ENCODE measurements around the gene ZNF410. TPM values are rescaled to one million over a fixed set of nuclear protein-coding genes. Genes with fewer than 3 reads are reported as not detected.

Gene ZNF410
- total RNA-seq, 1 donor from 2014 or later = 53.7 TPM

DNA sequence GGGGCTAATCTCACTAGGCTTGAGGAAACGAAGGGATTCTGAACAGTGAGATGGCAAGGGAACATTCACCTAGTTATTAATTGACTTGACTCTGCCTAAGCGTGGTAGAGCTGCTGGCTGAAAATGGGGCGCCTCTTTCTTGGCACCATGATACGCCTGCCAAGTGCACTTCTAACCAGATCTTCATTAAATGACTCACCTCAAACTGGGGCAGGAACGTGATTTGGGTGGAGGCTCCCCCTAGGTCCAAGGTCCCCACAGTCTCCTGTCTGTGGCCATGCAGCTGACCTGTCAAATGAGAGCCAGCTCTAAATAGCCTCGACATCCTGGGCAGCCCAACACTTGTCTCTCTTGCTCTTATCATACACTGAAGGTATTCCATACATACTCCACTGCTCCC lies 89.5 kb downstream of the ZNF410 start:
- H3K36me3 Mint-ChIP-seq = peaks cover 8% of the 10 kb centered on the region
- TF ChIP-seq, protein P1, sequence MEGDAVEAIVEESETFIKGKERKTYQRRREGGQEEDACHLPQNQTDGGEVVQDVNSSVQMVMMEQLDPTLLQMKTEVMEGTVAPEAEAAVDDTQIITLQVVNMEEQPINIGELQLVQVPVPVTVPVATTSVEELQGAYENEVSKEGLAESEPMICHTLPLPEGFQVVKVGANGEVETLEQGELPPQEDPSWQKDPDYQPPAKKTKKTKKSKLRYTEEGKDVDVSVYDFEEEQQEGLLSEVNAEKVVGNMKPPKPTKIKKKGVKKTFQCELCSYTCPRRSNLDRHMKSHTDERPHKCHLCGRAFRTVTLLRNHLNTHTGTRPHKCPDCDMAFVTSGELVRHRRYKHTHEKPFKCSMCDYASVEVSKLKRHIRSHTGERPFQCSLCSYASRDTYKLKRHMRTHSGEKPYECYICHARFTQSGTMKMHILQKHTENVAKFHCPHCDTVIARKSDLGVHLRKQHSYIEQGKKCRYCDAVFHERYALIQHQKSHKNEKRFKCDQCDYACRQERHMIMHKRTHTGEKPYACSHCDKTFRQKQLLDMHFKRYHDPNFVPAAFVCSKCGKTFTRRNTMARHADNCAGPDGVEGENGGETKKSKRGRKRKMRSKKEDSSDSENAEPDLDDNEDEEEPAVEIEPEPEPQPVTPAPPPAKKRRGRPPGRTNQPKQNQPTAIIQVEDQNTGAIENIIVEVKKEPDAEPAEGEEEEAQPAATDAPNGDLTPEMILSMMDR (IDR thresholded peaks at IDR 0.05; ENCODE audit: unreplicated experiment) = no peak
- DNase-seq (ENCODE audit: low spot score in 2 of 2, unreplicated experiment in 2 of 2) = no peak
- H3K9me3 Mint-ChIP-seq = no peaks in the 10 kb centered on the region
- H3K4me1 Mint-ChIP-seq = no peaks in the 10 kb centered on the region
- no peak overlapping the region for H3K27ac Mint-ChIP-seq
- no peaks in the 10 kb centered on the region for H3K27me3 Mint-ChIP-seq (ENCODE audit: low read depth)
- no peak overlapping the region for H3K4me3 Mint-ChIP-seq

DNA sequence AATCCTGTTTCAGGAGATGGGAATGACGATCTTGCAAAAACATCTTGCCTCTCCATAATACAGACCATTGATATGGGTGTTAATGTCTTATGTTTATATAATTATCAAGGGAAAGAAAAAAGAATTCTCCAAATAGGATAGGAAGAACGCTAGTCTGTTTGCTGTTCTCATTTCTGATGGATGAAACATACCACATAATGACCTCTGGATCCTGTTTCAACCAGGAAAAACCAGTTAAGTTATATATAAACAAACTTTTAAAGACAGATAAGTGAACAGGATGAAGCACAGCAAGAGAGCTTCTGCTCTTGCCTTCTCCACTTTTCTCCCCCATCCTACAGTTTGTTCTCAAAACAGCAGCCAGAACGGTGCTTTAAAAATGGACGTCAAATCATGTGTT lies 91.2 kb downstream of the ZNF410 start:
- Mint-ChIP-seq H3K27ac (no peak overlapping the region), H3K4me1 (no peaks in the 10 kb centered on the region), H3K27me3 (ENCODE audit: low read depth) (no peaks in the 10 kb centered on the region), H3K9me3 (no peaks in the 10 kb centered on the region), H3K36me3 (peaks cover 4% of the 10 kb centered on the region), H3K4me3 (no peak overlapping the region)
- DNase-seq (ENCODE audit: low spot score in 2 of 2, unreplicated experiment in 2 of 2) = no peak
- TF ChIP-seq, protein P1 (IDR thresholded peaks at IDR 0.05; ENCODE audit: unreplicated experiment) = no peak

Other genes starting within 250 kb of the ZNF410 start
- gene DNAL1, start 241.9 kb upstream of the ZNF410 start, total RNA-seq = 13.3 to 13.8 TPM (median 13.4 TPM) in 3 replicates
- 46.4 to 48.6 TPM (median 47.7 TPM) in 3 replicates for gene PNMA1, start 172.5 kb upstream of the ZNF410 start, total RNA-seq
- 12.4 to 14.5 TPM (median 14.0 TPM) in 3 replicates for gene PTGR2, start 35.0 kb upstream of the ZNF410 start, total RNA-seq
- gene FAM161B, start 63.2 kb downstream of the ZNF410 start, total RNA-seq = 4.3 to 5.3 TPM (median 4.9 TPM) in 3 replicates
- 19.3 to 23.9 TPM (median 20.9 TPM) in 3 replicates for gene COQ6, start 63.4 kb downstream of the ZNF410 start, total RNA-seq
- gene ENTPD5, start 132.4 kb downstream of the ZNF410 start, total RNA-seq = 16.2 to 17.8 TPM (median 16.9 TPM) in 3 replicates
- gene BBOF1, start 132.5 kb downstream of the ZNF410 start, total RNA-seq = 6.6 to 8.4 TPM (median 7.1 TPM) in 3 replicates
- 16.8 to 17.2 TPM (median 17.2 TPM) in 3 replicates for gene ALDH6A1, start 197.6 kb downstream of the ZNF410 start, total RNA-seq
- 11.4 to 12.4 TPM (median 12.1 TPM) in 3 replicates for gene LIN52, start 198.1 kb downstream of the ZNF410 start, total RNA-seq